ENCODE measurements around the gene DSG4. TPM values are rescaled to one million over a fixed set of nuclear protein-coding genes. Genes with fewer than 3 reads are reported as not detected.

Gene DSG4
- total RNA-seq, 2 donors from 2014 or later = not detected

DNA sequence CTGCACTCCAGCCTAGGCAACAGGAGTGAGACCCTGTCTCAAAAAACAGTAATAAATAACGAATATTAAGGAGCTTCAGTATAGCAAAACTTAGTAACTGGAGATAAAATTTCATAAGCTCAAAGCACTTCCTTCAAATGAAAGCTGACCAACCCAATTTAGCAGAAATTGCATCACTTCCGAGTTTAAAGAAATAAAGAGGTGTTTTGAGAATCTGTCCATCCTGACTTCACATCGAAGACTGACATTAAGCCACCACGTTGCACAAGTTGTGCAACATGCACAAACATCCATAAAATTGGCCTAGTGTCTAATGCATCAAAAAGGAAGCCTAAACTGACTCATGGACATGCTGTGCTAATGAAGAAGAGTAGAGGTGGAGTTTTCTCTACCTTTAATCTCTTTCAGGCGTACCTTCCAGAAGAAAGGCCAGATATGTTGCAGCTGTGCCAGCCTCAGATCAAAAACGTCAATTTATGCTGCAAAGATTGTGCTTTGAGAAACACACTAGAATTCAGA, 63.3 kb downstream of the DSG4 start:
- 65 to 73% methylated on average over 6 of the region's 6 CpGs for WGBS, 2 donors
- Histone ChIP-seq H3K4me1 (no peaks in the 10 kb centered on the region), H3K4me3 (no peak overlapping the region), H3K27me3 (no peaks in the 10 kb centered on the region), H3K27ac (no peak overlapping the region), H3K36me3 (replicated peaks in 1 of 2; ENCODE audit: insufficient read depth in 1 of 2, low read depth in 2 of 2) (no peaks in the 10 kb centered on the region), H3K9me3 (no peaks in the 10 kb centered on the region)
- intact Hi-C loops (cut with DNase I) = no loop called here
- no peak for DNase-seq
- ATAC-seq = no peak
- no peak for TF ChIP-seq POLR2A (IDR thresholded peaks at IDR 0.05)
- TF ChIP-seq, protein P1, sequence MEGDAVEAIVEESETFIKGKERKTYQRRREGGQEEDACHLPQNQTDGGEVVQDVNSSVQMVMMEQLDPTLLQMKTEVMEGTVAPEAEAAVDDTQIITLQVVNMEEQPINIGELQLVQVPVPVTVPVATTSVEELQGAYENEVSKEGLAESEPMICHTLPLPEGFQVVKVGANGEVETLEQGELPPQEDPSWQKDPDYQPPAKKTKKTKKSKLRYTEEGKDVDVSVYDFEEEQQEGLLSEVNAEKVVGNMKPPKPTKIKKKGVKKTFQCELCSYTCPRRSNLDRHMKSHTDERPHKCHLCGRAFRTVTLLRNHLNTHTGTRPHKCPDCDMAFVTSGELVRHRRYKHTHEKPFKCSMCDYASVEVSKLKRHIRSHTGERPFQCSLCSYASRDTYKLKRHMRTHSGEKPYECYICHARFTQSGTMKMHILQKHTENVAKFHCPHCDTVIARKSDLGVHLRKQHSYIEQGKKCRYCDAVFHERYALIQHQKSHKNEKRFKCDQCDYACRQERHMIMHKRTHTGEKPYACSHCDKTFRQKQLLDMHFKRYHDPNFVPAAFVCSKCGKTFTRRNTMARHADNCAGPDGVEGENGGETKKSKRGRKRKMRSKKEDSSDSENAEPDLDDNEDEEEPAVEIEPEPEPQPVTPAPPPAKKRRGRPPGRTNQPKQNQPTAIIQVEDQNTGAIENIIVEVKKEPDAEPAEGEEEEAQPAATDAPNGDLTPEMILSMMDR (IDR thresholded peaks at IDR 0.05) = no peak

DNA sequence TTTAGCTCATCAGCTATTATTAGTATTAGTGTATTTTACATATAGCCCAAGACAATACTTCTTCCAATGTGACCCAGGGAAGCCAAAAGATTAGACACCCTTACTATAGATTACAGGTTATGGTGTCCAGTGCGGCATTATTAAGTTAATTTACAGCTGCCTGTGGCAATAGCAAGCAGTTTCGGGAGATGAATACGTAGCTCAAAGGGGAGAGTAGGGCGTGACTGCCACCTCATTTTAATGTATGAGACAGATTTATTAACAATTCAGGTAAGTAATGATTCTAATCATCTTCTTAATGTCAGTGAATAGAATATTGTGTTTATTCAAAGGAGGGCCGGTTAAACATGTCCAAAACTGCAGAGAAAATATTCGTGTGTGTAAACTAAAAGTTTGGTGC, 64.2 kb downstream of the DSG4 start:
- no peaks in the 10 kb centered on the region for H3K27me3 ChIP-seq
- intact Hi-C loops (cut with DNase I) = no loop called here
- DNase-seq = no peak
- ATAC-seq = no peak
- H3K4me3 ChIP-seq = no peak overlapping the region
- no peak overlapping the region for H3K27ac ChIP-seq
- no peaks in the 10 kb centered on the region for H3K4me1 ChIP-seq
- 83 to 86% methylated on average over 6 of the region's 6 CpGs for WGBS, 2 donors
- H3K9me3 ChIP-seq = no peaks in the 10 kb centered on the region
- no peaks in the 10 kb centered on the region for H3K36me3 ChIP-seq (replicated peaks in 1 of 2; ENCODE audit: insufficient read depth in 1 of 2, low read depth in 2 of 2)
- TF ChIP-seq, protein P1 (IDR thresholded peaks at IDR 0.05) = no peak
- TF ChIP-seq POLR2A (IDR thresholded peaks at IDR 0.05) = no peak

DNA sequence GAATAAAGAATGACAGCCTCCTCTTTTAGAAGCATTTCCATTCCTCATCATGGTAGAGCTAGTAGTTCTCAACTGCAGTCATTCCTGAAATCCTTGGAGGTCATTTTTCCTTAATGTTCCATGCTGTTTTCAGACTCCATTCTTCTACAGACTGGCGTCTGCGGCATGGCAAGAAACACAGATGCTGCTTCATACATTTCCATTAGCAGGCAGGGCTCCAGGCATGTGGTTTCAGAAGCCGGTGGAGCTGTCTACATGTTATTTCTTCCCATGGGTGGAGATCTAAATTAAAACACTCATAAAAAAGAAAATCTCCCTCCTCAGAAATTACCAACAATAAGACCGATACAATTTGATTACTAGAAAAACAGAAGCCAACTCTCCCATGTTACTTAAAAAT, 64.9 kb downstream of the DSG4 start:
- ATAC-seq (no peak), DNase-seq (no peak)
- no peaks in the 10 kb centered on the region for H3K4me1 ChIP-seq
- H3K36me3 ChIP-seq (replicated peaks in 1 of 2; ENCODE audit: insufficient read depth in 1 of 2, low read depth in 2 of 2) = no peaks in the 10 kb centered on the region
- intact Hi-C loops (cut with DNase I) = no loop called here
- H3K9me3 ChIP-seq = no peaks in the 10 kb centered on the region
- no peaks in the 10 kb centered on the region for H3K27me3 ChIP-seq
- TF ChIP-seq, protein P1 (IDR thresholded peaks at IDR 0.05) = no peak
- TF ChIP-seq POLR2A (IDR thresholded peaks at IDR 0.05) = no peak
- H3K4me3 ChIP-seq = no peak overlapping the region
- no peak overlapping the region for H3K27ac ChIP-seq
- 79 to 90% methylated on average over 4 of the region's 4 CpGs for WGBS, 2 donors

DNA sequence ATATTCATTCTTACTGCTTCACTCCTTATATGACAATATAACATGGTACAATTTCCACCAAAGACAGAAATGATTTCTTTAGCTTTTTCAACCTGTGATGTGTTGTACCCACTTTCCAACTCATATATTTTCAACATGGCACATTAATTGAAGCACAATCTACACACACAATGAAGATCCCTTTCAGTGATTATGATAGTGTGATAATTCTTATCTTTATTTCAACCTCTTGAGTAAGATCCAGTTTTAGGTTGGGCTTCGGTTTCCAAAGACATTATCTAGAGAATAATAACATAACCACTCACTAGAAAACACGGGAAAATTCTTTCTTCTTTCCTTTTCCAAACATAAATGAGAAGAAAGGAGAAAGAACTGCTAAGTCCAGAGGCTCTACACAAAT, 67.6 kb downstream of the DSG4 start:
- Histone ChIP-seq H3K9me3 (no peaks in the 10 kb centered on the region), H3K27me3 (no peaks in the 10 kb centered on the region), H3K27ac (no peak overlapping the region), H3K4me1 (no peaks in the 10 kb centered on the region), H3K36me3 (replicated peaks in 1 of 2; ENCODE audit: insufficient read depth in 1 of 2, low read depth in 2 of 2) (no peaks in the 10 kb centered on the region), H3K4me3 (no peak overlapping the region)
- intact Hi-C loops (cut with DNase I) = no loop called here
- WGBS, 2 donors = 59 to 69% methylated on average over 2 of the region's 2 CpGs
- DNase-seq (no peak), ATAC-seq (no peak)
- TF ChIP-seq, protein P1 (IDR thresholded peaks at IDR 0.05) = no peak
- no peak for TF ChIP-seq POLR2A (IDR thresholded peaks at IDR 0.05)

DNA sequence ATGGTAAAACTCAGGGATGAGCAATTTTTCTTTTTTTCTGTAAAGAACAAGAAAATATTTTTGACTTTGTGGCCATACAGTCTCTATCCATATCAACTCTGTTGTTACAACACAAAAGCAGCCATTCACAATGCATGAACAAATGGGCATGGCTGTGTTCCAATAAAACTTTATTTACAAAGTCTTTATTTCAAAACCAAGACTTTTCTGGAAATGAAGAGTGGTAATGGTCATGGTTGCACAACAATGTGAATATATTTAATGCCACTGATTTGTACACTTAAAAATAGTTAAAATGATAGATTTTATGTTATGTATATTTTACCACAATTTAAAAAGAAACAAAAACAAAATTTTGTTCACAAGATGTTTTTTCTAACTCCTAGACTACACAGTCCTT, 69.3 kb downstream of the DSG4 start:
- intact Hi-C loops (cut with DNase I) = no loop called here
- H3K36me3 ChIP-seq (replicated peaks in 1 of 2; ENCODE audit: insufficient read depth in 1 of 2, low read depth in 2 of 2) = no peaks in the 10 kb centered on the region
- no peak for TF ChIP-seq POLR2A (IDR thresholded peaks at IDR 0.05)
- TF ChIP-seq, protein P1 (IDR thresholded peaks at IDR 0.05) = no peak
- DNase-seq = no peak
- no peaks in the 10 kb centered on the region for H3K4me1 ChIP-seq
- no peak for ATAC-seq
- H3K9me3 ChIP-seq = no peaks in the 10 kb centered on the region
- H3K4me3 ChIP-seq = no peak overlapping the region
- no peak overlapping the region for H3K27ac ChIP-seq
- no peaks in the 10 kb centered on the region for H3K27me3 ChIP-seq

Data from body of pancreas (tissue), 4 donors.